ENCODE data around the gene TBC1D17.
A peak's percentile ranks its signal among the peaks of the same experiment; 100 is the strongest.
"Not testable (repeated sequence)": the region's sequence is repeated elsewhere in the genome, so short reads cannot be mapped to it uniquely, and the experiment has no call there.

TBC1D17 gene

DNA sequence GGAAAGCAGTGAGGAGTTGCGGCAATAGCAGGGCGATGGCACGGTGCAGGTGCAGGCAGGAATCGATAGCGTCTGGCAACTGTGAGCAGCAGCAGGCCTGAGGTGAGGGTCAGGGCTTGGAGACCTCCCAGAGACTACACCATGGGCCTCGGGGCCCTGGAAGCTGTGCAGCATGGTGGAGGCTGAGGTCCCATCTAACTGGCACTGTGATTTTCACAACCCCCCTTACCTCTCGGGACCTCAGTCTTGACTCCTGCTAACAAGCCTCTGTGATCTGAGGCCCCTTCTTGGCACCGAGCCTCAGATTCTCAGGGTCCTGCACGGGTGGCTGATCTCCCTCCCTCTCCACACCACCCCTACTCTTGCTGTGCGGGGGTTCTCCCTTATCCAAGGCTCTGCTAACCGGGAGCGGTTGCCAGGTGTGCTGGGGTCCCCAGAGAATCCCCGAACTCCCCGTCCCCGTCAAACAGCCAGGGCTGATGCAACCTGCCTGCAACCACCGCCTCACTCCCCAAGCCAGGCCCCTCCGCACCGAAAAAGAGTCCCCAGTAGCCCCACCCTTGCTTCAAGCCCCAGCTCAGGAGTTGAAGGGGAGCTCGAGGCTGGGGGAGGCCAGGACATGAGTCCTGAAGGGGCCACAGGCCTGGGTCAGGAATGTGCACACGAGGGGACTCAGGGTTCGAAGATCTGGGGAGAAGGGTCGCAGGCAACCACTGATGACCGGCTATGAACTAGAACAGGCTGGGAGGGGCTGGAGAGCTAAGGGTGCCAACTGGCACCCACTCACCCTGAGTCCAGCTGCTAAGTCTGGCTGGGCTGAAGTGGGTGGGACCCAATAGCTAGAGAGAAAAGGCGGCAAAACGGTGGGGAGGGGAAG, 46.7 kb downstream of the TBC1D17 start:
- peak; percentile 38 for DNase-seq

DNA sequence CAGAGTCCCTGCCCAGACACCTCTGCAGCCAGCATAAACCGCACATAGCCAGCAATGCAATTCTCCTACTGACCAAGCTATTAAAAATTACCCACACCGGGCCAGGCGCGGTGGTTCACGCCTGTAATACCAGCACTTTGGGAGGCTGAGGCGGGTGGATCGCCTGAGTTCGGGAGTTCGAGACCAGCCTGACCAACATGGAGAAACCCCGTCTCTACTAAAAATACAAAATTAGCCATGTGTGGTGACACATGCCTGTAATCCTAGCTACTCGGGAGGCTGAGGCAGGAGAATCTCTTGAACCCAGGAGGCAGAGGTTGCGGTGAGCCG, 47.3 kb downstream of the TBC1D17 start:
- not testable (repeated sequence) for DNase-seq

DNA sequence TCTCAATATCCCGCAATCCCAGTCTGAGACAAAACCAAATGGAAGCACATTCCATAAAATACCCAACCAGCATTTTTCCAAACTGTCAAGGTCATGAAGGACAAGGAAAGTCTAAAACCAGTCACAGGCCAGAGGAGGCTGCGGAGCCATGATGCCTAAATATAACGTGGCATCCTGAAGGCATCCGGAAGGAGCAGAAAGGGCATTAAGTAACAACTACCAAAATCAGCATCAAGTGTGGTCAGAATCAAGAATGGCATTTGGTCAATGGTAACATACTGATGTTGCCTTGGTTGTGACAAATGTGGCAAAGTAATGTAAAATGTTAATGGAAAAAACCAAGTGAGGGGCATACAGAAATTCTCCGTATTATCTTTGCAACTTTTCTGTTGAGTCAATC, 48.0 kb downstream of the TBC1D17 start:
- DNase-seq = no peak

DNA sequence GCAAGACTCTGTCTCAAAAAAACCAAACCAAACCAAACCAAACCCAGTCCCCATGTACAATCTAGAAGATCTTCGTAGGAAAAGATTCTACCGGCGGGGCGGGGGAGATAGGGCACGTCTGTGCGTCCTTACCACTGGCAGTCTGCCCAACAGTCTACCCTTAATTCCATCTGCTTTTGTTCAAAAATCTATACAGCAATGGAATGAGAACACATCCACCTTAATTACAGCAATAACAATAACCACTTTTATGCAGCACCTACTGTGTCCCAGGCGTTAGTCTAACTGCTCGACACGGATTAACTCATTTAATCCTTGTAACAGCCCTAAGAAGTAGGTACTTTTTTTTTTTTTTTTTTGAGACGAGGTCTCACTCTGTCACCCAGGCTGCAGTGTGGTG, 49.0 kb downstream of the TBC1D17 start:
- DNase-seq = no peak

DNA sequence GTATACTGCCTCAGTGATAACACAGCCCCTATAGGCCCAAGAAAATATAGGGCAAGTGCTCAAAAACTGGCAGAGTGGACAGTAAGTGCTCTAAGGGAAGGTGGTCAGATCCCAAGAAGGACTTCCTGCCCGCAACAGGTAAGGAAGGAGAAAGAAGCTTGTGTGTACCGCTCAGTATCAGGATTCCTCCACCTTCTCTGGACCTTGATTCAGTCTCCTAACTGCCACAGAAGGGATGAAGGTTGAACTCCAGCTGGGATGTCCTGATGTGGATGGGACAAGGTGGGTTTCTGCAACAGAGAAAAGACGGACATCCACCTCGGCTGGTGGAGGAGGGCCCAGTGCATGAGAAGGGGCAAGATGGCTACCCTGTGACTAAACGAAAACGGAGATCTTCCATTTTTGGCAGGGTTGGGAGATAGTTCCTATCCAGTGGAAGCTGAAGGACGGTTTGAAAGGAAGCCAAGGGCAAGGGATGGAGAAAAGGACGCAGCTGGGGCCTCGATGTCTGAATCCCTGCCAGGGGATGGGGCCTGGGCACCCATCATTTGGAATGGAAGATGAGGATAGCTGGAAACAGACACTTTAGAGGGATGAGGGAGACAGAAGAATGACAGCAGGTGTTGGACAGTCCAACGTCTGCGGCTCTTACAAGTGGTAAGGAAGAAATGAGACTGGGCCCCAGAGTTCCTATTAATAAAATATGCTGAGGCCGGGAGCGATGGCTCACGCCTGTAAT, 50.2 kb downstream of the TBC1D17 start:
- DNase-seq = no peak

DNA sequence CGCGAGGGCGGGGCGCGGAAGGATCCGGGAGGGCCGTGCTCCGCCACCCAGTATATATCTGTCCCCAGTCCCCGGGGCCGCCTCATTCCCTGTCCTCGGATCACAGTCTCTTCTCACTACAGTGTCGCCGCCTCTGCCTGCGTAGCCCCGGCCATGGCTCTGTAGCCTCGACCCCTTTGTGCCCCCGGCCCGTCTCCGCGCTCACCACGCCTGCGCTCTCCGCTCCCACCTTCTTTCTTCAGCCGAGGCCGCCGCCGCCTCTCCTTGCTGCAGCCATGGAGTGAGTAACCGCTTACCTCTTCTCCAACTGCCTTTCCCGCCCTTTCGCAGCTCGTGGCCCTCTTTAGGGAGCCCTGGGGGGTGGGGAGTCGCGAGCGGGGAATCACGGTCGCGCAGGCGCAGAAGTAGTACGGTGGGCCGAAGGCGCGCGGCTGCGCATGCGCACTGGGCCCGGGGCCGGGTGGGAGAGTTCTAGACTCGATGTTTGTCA, 51.7 kb downstream of the TBC1D17 start, which contains the start of the genes ATF5 and NUP62:
Gene ATF5, plus strand, starts transcription at position 85 of the 490 bp plus-strand sequence. CDS start 1,646 bp downstream, outside the sequence.
Gene NUP62, minus strand, starts transcription at position 384 of the 490 bp plus-strand sequence. CDS start 19,697 bp downstream, outside the sequence.
- peak; percentile 87 for DNase-seq

DNA sequence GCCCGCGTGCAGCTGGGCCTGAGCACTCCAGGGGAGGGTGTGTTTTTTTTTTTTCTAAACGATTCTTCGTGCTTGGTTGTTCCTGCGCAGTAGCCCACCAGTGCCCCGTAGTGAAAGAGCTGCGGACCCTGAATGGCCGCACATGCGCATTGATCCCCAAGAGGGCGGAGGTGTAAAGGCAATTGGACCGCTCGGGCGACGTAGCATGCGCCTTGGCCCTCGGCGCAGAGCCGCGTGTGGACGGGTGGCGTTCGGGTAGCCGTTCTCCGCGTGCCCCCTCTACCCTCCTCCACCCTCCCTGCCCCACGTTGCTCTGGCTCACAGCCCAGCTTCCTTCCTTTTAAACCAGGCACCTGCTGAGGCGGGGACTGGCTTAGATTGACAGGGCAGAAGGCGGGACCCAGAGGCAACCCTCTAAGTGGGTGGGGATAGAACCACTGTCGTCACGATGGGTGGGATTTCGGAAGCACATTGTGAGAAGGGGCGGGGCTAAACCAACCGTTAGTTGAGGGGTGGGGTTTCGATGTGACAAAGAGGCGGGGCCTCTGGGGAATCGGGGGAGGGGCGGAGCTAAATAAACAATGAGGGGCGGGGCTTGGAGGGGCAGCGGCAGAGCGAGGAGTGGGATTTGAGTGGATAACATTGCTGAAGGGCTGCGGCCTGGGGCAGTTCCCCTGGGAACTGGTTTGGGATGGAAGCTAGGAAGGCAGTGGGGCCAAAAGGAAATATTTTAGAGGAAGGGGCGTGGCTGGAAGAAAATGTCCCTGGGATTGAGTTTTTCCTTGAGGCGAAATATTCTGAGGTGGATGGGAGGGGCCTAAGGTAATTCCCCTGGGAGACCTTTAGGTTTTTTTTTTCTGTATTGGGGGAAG, 52.3 kb downstream of the TBC1D17 start:
- peak; percentile 96 for DNase-seq

DNA sequence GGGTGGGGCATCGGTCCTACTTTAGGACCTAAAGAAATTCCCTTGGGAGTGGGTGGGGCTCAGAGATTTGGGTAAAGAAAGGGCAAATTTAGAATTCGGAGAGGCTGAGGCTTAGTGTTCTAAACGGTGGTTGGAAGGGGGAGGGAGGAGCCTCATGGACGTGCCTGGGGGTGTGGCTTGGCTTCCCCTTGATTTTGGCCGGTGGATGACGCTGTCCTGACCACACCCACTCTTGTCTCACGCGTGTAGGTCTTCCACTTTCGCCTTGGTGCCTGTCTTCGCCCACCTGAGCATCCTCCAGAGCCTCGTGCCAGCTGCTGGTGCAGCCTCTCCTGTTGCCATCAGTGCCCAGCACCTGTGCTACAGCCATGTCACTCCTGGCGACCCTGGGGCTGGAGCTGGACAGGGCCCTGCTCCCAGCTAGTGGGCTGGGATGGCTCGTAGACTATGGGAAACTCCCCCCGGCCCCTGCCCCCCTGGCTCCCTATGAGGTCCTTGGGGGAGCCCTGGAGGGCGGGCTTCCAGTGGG, 53.0 kb downstream of the TBC1D17 start:
- DNase-seq = no peak

DNA sequence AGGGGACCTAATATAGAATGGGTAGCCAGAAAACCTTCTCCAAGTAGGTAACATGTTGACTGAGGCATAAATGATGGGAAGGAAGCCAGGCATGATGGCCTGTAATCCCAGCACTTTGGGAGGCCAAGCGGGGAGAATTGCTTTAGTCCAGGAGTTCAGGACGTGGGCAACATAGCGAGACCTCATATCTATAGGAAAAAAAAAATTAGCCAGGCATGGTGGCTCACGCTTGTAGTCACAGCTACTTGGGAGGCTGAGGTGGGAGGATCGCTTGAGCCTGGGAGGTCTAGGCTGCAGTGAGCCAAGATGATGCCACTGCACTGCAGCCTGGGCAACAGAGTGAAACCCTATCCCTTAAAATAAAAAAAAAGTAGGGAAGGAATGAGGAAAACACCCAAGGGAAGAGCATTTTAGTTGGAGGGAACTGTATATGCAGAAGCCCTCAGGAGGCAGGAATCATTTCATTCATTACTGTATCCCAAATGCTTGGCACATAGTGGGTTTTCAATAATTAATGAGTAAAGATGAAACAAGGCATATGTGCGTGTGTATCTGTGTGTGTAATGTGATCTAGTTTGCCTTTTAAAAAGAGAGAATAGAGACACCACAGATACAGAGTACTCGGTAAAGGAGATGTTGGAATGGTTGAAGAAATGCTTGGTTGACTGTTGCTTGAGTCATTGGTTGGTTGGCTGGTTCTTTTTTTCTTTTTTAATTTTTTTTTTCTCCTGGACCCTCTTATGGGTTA, 54.0 kb downstream of the TBC1D17 start:
- DNase-seq = no peak

DNA sequence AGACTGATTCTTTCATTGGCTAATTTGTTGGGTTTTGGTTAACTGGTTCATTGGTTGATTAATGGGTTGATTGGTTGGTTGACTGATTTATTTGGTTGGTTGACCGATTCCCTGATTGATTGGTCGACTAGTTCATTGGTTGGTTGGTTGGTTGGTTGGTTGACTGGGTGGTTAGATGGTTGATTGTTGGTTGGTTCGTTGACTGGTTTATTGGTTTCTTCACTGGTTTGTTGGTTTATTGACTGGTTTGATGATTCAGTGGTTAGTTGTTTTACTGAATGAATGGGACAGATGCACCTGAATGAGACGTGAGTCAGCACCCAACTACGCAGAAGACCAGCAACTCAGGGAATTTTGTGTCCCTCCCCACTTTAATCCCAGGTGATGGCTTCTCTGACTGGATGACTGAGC, 54.5 kb downstream of the TBC1D17 start:
- DNase-seq = no peak

DNA sequence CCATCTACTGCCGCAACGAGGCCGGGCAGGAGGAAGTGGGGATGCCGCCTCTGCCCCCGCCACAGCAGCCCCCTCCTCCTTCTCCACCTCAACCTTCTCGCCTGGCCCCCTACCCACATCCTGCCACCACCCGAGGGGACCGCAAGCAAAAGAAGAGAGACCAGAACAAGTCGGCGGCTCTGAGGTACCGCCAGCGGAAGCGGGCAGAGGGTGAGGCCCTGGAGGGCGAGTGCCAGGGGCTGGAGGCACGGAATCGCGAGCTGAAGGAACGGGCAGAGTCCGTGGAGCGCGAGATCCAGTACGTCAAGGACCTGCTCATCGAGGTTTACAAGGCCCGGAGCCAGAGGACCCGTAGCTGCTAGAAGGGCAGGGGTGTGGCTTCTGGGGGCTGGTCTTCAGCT, 55.2 kb downstream of the TBC1D17 start:
- no peak for DNase-seq

DNA sequence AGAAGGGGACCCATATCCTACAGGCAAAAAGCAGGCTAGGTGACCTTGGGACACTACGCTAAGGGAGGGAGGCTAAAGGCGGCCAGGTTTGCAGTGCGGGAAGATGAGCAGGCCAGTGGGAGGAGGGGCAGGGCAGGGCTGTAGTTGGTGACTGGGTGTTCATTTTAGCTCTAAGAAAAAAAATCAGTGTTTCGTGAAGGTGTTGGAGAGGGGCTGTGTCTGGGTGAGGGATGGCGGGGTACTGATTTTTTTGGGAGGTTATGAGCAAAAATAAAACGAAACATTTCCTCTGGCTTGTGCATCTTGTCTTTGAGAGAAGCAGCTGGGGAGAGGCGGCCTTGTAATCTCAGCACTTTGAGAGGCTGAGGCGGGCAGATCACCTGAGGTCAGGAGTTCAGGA, 56.1 kb downstream of the TBC1D17 start:
- DNase-seq = no peak

DNA sequence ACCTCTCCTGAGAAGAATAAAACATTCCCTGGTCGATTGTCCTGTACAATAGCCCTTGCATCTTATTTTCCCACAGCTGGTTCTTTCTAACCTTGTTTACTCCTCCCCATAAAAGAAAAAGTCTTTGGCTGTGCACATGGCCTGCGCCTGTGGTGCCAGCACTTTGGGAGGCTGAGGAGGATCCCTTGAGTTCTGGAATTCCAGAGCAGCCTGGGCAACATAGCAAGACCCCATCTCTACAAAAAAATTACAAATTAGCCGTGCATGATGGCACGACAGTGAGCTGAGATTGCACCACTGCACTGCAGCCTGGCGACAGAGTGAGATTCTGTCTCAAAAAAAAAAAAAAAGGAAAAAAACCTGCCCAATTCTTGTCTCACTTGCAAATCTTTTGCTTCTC, 59.0 kb downstream of the TBC1D17 start:
- no peak for DNase-seq

DNA sequence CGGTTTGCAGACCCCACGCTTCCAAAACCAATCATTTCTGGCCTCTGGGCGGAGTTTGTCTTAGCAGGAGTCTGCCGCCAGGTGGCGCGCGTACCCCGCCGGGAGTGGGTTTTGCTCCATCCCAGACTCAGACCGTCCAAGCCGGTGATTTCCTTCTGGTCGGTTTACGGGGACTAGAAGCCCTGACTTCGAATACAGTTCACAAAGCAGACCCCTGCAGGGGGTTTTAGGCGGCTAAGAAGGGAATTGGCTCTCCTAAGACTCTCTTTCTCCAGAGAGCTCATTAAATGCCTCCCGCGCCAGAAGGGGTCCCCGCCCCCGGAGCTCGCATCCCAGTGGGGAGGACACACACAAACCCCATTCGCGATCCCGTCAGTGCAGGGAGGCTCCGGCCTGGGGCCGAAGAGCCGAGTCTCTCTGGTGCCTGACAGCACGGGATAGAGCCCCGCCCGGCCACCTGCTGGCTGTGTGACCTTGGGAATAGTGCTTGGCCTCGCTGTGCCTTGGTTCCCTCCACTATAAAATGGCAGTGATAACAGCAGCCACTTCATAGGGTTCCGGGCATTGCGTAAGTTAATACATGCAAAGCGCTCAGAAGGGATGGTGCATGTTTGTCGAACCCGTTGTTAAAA, 60.4 kb downstream of the TBC1D17 start:
- DNase-seq = peak; percentile 59
